ENCODE results near the gene ZNF451.

Gene ZNF451

DNA sequence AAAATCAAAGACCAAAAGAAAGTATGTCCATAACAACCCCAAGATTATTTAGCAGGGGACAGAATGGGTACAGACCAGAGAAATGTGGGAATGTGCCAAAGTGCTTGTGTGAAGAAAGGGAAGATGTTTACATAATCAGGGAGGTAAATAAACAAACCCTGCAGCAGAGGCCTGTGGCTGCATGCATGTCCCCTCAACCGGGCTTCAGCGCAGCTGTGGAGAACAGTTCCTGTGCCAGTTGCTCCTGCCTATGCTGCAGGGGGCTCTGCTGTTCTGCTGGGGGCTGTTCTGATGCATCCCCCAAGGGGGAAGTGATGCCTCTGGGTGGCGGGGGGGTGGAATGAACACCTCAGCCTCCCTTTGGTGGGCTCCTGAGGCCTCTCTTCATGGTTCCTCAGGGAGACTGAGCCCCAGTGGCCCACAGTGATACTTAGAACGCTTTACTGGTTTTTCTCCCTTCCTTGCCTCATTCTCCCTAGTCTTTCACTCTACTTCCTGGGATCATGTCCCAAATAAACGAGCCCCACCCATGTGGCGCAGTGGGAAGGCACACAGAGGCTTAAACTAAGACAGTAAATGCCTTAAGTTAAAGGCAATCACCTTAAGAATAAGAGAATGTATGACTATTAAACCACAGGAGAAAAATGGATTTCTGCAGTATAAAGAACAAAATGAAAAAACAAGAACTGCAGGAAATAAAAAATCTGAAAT, 109.1 kb downstream of the ZNF451 start:
- DNase-seq: no peak

DNA sequence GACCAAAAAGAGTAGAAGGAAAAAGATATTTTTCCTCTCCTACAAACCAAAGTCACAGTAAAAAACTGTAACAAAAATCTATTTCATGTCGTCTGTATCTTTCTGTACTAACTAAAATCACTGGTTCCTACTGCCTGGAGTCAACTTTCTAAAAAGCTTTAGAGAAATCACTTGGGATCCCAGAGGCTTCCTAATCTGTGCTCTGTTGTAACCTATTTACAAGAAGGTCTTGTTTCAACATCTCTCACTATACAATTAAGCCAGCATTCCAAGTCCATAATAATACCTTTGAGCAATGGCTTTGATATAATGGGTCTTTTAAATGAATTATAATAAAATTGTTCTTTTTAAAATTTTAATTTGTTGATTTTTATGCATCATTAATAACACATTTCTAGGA, 111.7 kb downstream of the ZNF451 start:
- DNase-seq: no peak

DNA sequence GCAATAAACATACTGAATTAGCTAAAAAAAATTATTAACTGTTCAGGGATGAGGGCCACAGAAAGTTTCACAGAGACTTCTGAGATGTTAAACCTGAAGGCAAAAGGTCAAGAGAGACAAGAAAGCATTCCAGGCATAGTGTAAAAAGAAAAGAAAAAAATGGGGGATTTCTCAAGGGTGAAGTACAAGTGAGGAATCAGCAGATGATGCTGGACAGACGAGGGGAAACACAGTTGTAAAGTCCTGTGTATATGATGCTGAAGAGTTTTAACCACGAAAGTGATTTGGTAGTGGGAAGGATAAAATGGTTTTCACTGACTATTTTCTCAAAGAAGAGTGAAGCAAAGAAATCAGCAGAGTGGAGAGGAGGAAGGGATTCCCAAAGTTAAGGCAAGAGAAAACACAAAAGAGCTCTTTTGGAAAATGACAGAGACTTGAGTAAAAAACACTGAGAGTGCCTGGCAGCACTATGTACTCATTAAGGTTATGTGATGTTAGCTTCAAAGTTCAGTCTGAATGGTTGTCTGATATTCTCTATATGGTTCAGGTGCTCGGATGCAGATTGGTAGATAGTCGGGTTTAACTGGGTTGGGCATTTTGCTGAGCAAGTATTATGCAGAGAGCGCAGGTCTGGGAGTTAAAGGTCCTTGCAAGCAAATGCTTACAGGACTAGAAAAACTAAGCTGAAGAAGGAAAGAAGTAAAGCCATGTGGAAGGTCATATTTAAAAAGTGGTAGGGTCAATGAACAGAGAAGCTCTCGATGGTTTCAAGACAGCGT, 115.8 kb downstream of the ZNF451 start:
- DNase-seq: no peak

DNA sequence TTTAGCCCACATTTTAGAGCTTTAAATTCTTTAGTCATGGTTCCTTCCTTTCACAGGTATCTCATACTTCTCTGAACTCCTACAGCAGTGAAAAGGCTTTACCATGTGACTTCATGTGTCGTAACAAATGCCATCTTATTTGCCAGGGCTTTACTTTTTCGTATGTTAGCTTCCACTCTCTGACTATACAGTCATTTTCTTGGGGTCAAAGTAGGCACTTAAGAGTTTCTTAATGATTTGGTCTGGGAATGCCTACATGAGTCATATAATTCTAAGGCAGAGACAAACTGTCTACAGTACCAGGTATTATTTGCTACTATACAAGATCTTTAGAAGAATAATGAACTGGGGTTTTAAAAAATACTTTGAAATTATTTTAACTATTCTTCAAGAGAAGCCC, 117.2 kb downstream of the ZNF451 start:
- DNase-seq: no peak

DNA sequence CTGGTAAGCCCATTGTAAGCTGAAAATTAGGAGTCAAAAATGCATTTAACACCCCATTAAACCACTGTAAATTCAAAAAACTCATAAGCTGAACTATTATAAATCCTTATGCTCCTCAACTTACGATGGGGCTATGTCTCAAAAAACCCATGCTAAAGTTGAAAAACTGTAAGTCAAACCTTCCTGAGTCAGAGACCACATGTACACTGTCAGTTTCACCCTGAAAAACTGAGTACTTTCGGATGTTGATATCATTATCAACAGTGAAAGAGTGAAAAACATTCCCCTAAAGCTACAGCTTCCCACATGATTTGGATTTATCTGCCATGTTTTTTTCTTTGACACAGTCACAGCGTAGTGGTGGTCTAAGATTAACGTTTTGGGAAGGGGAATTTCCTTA, 117.9 kb downstream of the ZNF451 start:
- no peak for DNase-seq

DNA sequence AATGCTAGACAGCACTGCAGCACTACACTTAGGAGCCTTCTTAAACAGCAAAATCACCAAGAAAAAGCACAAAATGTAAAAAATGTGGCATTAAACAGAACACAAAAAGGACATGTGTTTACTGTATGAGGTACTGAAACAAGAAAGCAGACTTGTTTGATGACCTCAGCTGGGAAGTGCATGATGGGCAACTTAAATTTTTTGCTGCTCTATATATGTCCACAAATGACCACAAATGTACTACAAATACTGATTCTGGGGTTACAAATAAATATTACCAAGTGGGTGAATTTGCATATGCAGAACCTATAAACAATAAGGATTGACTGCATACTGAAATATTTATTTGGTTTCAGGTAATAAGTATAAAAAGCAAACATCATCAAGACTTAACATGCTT, 119.0 kb downstream of the ZNF451 start:
- no peak for DNase-seq

DNA sequence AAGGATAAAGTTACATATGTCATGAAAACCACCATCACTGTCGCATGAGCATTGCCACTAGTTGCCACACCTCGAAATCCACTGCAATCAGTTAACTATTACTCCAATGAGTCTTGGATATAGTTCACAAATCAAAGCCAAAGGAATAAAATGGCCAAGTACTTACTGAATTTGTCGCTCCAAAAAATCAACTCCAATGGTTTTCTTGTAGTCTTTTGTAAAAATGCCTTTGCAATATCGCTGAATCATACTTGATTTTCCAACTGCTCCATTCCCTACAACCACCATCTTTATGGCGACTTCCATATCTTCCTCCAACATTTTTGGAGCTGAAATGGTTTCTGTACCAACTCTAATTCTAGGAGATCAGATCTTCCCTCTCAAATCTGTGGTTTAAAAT, 120.1 kb downstream of the ZNF451 start:
- no peak for DNase-seq

DNA sequence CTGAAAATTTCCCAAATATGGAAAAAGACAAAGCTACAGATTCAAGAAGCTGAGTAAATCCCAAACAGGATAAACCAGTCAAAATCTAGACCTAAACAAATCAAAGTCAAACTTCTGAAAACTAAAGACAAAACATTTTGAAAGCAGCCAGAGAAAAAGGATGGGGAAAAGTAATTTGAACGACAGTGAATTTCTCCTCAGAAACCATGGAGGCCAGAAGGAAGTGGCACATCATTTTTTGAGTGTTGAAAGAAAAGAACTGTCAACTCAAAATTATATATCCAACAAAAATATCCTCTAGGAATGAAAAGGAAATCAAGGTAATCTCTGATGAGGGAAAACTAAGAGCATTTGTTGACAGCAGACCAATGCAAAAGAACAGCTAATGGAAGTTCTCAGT, 125.3 kb downstream of the ZNF451 start:
- no peak for DNase-seq

DNA sequence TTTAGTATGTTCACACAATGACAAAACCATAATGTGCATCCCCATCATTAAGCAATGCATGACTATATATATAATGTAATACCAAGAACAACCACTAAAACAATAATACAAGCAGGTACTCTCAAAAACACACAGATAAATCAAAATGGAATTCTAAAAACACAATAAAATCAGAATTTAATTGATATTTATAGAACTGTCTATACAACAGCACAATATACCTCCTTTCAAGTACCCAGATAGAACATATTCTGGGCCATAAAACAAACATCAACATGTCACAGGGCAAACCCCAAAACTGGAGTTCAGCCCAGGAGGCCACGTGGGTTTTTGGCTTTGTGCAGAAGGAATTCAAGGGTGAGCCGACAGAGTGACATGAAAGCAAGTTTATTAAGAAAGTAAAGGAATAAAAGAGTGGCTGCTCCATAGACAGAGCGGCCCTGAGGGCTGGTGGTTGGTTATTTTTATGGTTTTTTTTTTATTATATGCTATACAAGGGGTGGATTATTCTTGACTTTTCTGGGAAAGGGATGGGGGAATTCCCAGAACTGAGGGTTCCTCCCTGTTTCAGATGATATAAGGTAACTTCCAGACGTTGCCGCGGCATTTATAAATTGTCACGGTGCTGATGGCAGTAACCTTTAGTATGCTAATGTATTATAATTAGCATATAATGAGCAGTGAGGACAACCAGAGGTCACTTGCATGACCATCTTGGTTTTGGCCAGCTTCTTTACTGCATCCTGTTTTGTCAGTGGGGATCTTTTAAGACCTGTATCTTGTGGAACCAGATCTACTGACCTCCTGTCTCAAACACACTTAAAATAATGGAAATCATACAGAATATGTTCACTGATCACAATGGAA, 126.5 kb downstream of the ZNF451 start:
- peak in 25 of 58 donors; percentile 1 to 46 (median 12) for DNase-seq

DNA sequence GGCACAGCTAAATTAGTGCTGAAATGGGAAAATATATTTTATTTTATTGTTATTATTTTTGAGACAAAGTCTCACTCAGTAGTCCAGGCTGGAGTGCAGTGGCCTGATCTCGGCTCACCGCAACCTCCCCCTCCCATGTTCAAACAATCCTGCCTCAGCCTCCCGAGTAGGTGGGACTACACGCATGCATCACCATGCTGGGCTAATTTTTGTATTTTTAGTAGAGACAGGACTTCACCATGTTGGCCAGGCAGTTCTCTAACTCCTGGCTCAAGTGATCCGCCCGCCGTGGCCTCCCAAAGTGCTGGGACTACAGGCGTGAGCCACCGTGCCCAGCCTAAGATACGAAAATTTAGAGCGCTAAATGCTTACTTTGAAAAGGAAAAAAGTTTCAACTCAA, 127.3 kb downstream of the ZNF451 start:
- DNase-seq: no peak
